Osteoblast (primary cell): ENCODE data around the gene PLA2R1. TPM values are rescaled to one million over a fixed set of nuclear protein-coding genes. Genes with fewer than 3 reads are reported as not detected.

Source experiments
- DNase-seq: peaks from one replicate; pipeline ENCODE4 v3.0.0; 2011; ENCODE audit warnings: low spot score, mixed read lengths; ENCODE audit not compliant: insufficient read length; ENCODE audit errors: missing footprints
- H2AFZ ChIP-seq: 2 replicates; pipeline ENCODE4 v1.6.0; 2011; ENCODE audit warnings: mild to moderate bottlenecking, low read length
- H3K27ac ChIP-seq: 2 replicates; pipeline ENCODE4 v1.5.1; 2011; ENCODE audit warnings: mild to moderate bottlenecking, low read depth, low read length, moderate library complexity
- H3K27me3 ChIP-seq: 2 replicates; pipeline ENCODE4 v1.6.0; 2012; ENCODE audit warnings: mild to moderate bottlenecking, control low read depth, inconsistent platforms, low read length, moderate library complexity; ENCODE audit not compliant: insufficient read depth
- H3K36me3 ChIP-seq: 2 replicates; pipeline ENCODE4 v1.5.1; 2011; ENCODE audit warnings: mild to moderate bottlenecking, low read length, control low read depth, moderate library complexity; ENCODE audit not compliant: insufficient read depth
- H3K4me1 ChIP-seq: 2 replicates; pipeline ENCODE4 v1.5.1; 2011; ENCODE audit warnings: mild to moderate bottlenecking, low read length, control low read depth, moderate library complexity; ENCODE audit not compliant: insufficient read depth
- H3K4me2 ChIP-seq: 2 replicates; pipeline ENCODE4 v1.6.0; 2011; ENCODE audit warnings: mild to moderate bottlenecking, low read length; ENCODE audit not compliant: insufficient read depth
- H3K4me3 ChIP-seq: fragments of 200-600 bp; sonication (generic); 3 replicates; pipeline ENCODE4 v1.5.1; 2012; ENCODE audit warnings: mild to moderate bottlenecking, low read length, inconsistent platforms; ENCODE audit not compliant: insufficient read depth
- H3K79me2 ChIP-seq: 2 replicates; pipeline ENCODE4 v1.6.0; 2012; ENCODE audit warnings: mild to moderate bottlenecking, low read length, control low read depth, inconsistent platforms; ENCODE audit not compliant: insufficient read depth
- H3K9me3 ChIP-seq: 2 replicates; pipeline ENCODE4 v1.5.1; 2011; ENCODE audit warnings: low read depth, low read length, control low read depth
- H4K20me1 ChIP-seq: 2 replicates; pipeline ENCODE4 v1.6.0; 2012; ENCODE audit warnings: mild to moderate bottlenecking, low read length, control low read depth; ENCODE audit not compliant: insufficient read depth
- CTCF ChIP-seq: IDR thresholded peaks from 2 replicates; pipeline ENCODE4 v1.5.1; 2011; ENCODE audit warnings: mild to moderate bottlenecking, low read depth, low read length, moderate library complexity; ENCODE audit errors: extremely low read depth
- total RNA-seq: library from RNA; depleted of rRNA; stranded (reverse); fragments of >200 nt; gene quantifications from 2 replicates; pipeline ENCODE4 v1.2.3, GENCODE V29; 2012

The PLA2R1 gene
- total RNA-seq, 1 donor: 19.9 TPM

DNA sequence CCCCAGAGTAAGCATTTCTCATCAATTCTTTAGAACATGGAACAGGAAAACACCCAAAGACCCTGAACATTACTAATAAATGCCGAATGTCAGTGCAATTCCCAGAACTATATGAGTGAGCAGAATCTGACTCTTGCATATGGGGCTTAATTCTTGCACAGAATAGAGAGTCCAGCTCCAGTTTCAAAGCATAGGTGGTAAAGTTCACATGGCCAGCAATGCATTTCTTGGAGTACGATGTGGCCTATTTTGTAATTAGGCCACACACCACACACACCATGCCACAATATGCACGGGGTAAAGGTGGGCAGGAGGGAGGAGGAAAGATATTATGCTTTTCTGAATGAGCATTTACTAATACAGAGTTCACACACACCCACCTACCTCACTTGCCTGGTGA is 56.5 kb downstream of the PLA2R1 start:
- H3K79me2 ChIP-seq: no peaks in the 10 kb centered on the region
- H4K20me1 ChIP-seq: no peaks in the 10 kb centered on the region
- no peak overlapping the region for H3K27ac ChIP-seq
- no peaks in the 10 kb centered on the region for H3K4me1 ChIP-seq
- no peak overlapping the region for H3K4me2 ChIP-seq
- no peak for TF ChIP-seq CTCF
- H2AFZ ChIP-seq: no peak overlapping the region
- H3K9me3 ChIP-seq: no peaks in the 10 kb centered on the region
- no peak for DNase-seq
- H3K36me3 ChIP-seq: no peaks in the 10 kb centered on the region
- no peaks in the 10 kb centered on the region for H3K27me3 ChIP-seq
- H3K4me3 ChIP-seq: no peak overlapping the region

- TF ChIP-seq CTCF: no peak
- Histone ChIP-seq H2AFZ (no peak overlapping the region), H3K27ac (no peak overlapping the region), H3K79me2 (no peaks in the 10 kb centered on the region), H3K36me3 (no peaks in the 10 kb centered on the region), H3K4me2 (no peak overlapping the region), H3K9me3 (no peaks in the 10 kb centered on the region), H4K20me1 (no peaks in the 10 kb centered on the region), H3K4me3 (no peak overlapping the region), H3K4me1 (no peaks in the 10 kb centered on the region), H3K27me3 (no peaks in the 10 kb centered on the region)
- DNase-seq: no peak
Observed at GRCh38 chr2:160005476-160005875, 56.9 kb downstream of the PLA2R1 start.

DNA sequence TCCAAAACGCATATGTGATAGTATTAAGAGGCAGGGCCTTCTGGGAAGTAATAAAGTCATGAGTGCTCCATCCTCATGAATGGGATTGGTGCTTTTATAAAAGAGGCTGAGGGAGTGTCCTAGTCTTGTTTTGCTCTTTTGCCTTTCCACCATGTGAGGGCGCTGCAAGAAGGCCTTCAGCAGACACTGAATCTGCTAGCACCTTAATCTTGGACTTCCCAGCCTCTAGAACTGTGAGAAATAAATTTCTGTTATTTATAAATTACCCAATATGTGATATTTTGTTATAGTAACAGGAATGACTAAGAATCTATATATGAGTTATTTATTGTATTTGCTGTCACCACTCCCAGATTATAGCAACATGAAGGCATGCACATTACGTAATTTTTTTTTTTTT is 63.5 kb downstream of the PLA2R1 start:
- Histone ChIP-seq H3K4me2 (no peak overlapping the region), H3K27ac (no peak overlapping the region), H2AFZ (no peak overlapping the region), H3K27me3 (no peaks in the 10 kb centered on the region), H3K4me3 (no peak overlapping the region), H4K20me1 (no peaks in the 10 kb centered on the region), H3K36me3 (no peaks in the 10 kb centered on the region), H3K9me3 (no peaks in the 10 kb centered on the region), H3K79me2 (no peaks in the 10 kb centered on the region), H3K4me1 (peaks cover 18% of the 10 kb centered on the region)
- DNase-seq: no peak
- peak; percentile 35 for TF ChIP-seq CTCF

GRCh38 chr2:159998243-159998642 is 64.2 kb downstream of the PLA2R1 start:
- Histone ChIP-seq H3K4me2 (no peak overlapping the region), H3K4me3 (no peak overlapping the region), H3K27me3 (no peaks in the 10 kb centered on the region), H3K4me1 (peaks cover 18% of the 10 kb centered on the region), H3K9me3 (no peaks in the 10 kb centered on the region), H4K20me1 (no peaks in the 10 kb centered on the region), H3K36me3 (no peaks in the 10 kb centered on the region), H2AFZ (no peak overlapping the region), H3K27ac (no peak overlapping the region), H3K79me2 (no peaks in the 10 kb centered on the region)
- no peak for DNase-seq
- no peak for TF ChIP-seq CTCF
